Cardiac muscle cell (in vitro differentiated cells and primary cell): Measurements from ENCODE around the gene SPATA9. TPM values are rescaled to one million over a fixed set of nuclear protein-coding genes. Genes with fewer than 3 reads are reported as not detected.

Experiments
- DNase-seq, 2 donors: peaks; one replicate each; pipeline versions ENCODE4 v3.0.0 to v3.0.0-alpha.2; 2010 to 2017; ENCODE audit warnings: low read depth in 1 of 2, low spot score in 1 of 2
- H3K27ac ChIP-seq: fragments of 200-600 bp; sonication (generic); 2 replicates; pipeline ENCODE4 v1.5.1; 2016
- H3K27me3 ChIP-seq: fragments of 200-600 bp; sonication (generic); 2 replicates; pipeline ENCODE4 v1.6.0; 2016; ENCODE audit warnings: control low read depth
- H3K36me3 ChIP-seq: fragments of 200-600 bp; sonication (generic); 2 replicates; pipeline ENCODE4 v1.5.1; 2016; ENCODE audit warnings: control low read depth
- H3K4me1 ChIP-seq: fragments of 200-600 bp; sonication (generic); 2 replicates; pipeline ENCODE4 v1.8.1; 2017; ENCODE audit warnings: low read depth, mild to moderate bottlenecking, mixed run types
- H3K4me3 ChIP-seq: fragments of 200-600 bp; sonication (generic); 2 replicates; pipeline ENCODE4 v1.5.1; 2016; ENCODE audit warnings: mild to moderate bottlenecking
- H3K9me3 ChIP-seq: fragments of 200-600 bp; sonication (generic); 2 replicates; pipeline ENCODE4 v1.5.1; 2017; ENCODE audit warnings: low read depth, mild to moderate bottlenecking, control low read depth
- CTCF ChIP-seq: IDR thresholded peaks from 2 replicates; pipeline ENCODE4 v1.5.1; 2012; ENCODE audit warnings: low read depth, mild to moderate bottlenecking, low read length
- polyA plus RNA-seq: library from polyadenylated mRNA; unstranded; fragments of >200 nt; fragmentation: Nextera tagmentation; extraction: Ambion mirVana; gene quantifications from 2 replicates; pipeline ENCODE4 v1.2.1, GENCODE V29; 2016
- total RNA-seq: library from RNA; depleted of rRNA; stranded (reverse); fragments of >200 nt; gene quantifications from 2 replicates; pipeline ENCODE4 v1.2.3, GENCODE V29; 2016

The SPATA9 gene
- total and polyA plus RNA-seq, 2 experiments from 2014 or later, result 0.45 to 1.3 TPM

- Histone ChIP-seq H3K36me3 (no peaks in the 10 kb centered on the region), H3K4me1 (peaks cover 32% of the 10 kb centered on the region), H3K27ac (no peak overlapping the region), H3K9me3 (no peaks in the 10 kb centered on the region), H3K27me3 (no peaks in the 10 kb centered on the region), H3K4me3 (no peak overlapping the region)
- DNase-seq, result no peak
- TF ChIP-seq CTCF, result no peak
These were observed 18.3 kb upstream of the SPATA9 start for GRCh38 chr5:95701074-95701473.

- peak overlapping the region; percentile 81 for H3K27ac ChIP-seq
- no peaks in the 10 kb centered on the region for H3K27me3 ChIP-seq
- H3K4me1 ChIP-seq, result peaks cover 28% of the 10 kb centered on the region
- DNase-seq, result no peak
- H3K9me3 ChIP-seq, result no peaks in the 10 kb centered on the region
- no peaks in the 10 kb centered on the region for H3K36me3 ChIP-seq
- TF ChIP-seq CTCF, result no peak
- no peak overlapping the region for H3K4me3 ChIP-seq
These were observed 16.5 kb upstream of the SPATA9 start for GRCh38 chr5:95699337-95699736.

GRCh38 chr5:95697781-95698681 is 15.2 kb upstream of the SPATA9 start:
- peak overlapping the region; percentile 81 for H3K27ac ChIP-seq
- H3K4me1 ChIP-seq, result peaks cover 28% of the 10 kb centered on the region
- H3K4me3 ChIP-seq, result no peak overlapping the region
- H3K36me3 ChIP-seq, result no peaks in the 10 kb centered on the region
- DNase-seq, result peak in 1 of 2 donors; percentile 35
- H3K9me3 ChIP-seq, result no peaks in the 10 kb centered on the region
- no peaks in the 10 kb centered on the region for H3K27me3 ChIP-seq
- TF ChIP-seq CTCF, result no peak

GRCh38 chr5:95690333-95690732 is 7.5 kb upstream of the SPATA9 start:
- H3K9me3 ChIP-seq, result peaks cover 2% of the 10 kb centered on the region
- no peaks in the 10 kb centered on the region for H3K4me1 ChIP-seq
- no peak overlapping the region for H3K27ac ChIP-seq
- no peak overlapping the region for H3K4me3 ChIP-seq
- no peak for DNase-seq
- no peak for TF ChIP-seq CTCF
- H3K27me3 ChIP-seq, result no peaks in the 10 kb centered on the region
- no peaks in the 10 kb centered on the region for H3K36me3 ChIP-seq

GRCh38 chr5:95689680-95690079 is 6.9 kb upstream of the SPATA9 start:
- no peaks in the 10 kb centered on the region for H3K36me3 ChIP-seq
- peaks cover 2% of the 10 kb centered on the region for H3K9me3 ChIP-seq
- no peaks in the 10 kb centered on the region for H3K4me1 ChIP-seq
- DNase-seq, result no peak
- TF ChIP-seq CTCF, result no peak
- no peak overlapping the region for H3K4me3 ChIP-seq
- no peaks in the 10 kb centered on the region for H3K27me3 ChIP-seq
- H3K27ac ChIP-seq, result no peak overlapping the region
